VCaP (cell line): ENCODE measurements around the gene LPGAT1.
"Not testable (repeated sequence)": the region's sequence is repeated elsewhere in the genome, so short reads cannot be mapped to it uniquely, and the experiment has no call there.

Experiments
- H3K27ac ChIP-seq: fragments of 450-650 bp; 2 replicates; pipeline ENCODE4 v1.5.1; 2017
- CTCF ChIP-seq: fragments of 450-650 bp; conservative IDR thresholded peaks from 2 replicates; pipeline ENCODE4 v1.5.1; 2017; ENCODE audit warnings: mild to moderate bottlenecking, moderate library complexity

The LPGAT1 gene

GRCh38 chr1:211830328-211831142, at the start of gene LPGAT1:
TSS of gene LPGAT1 (minus strand) at chr1:211830763. CDS start at chr1:211829296, 1,467 bp downstream.
- peak within 1 kb of the TSS; percentile 78 for H3K27ac ChIP-seq
- TF ChIP-seq CTCF: peak; percentile 82

- H3K27ac ChIP-seq: no peak overlapping the region
- TF ChIP-seq CTCF: no peak
Measured at GRCh38 chr1:211879475-211879874, 48.9 kb upstream of the LPGAT1 start.

- no peak for TF ChIP-seq CTCF
- no peak overlapping the region for H3K27ac ChIP-seq
Measured at GRCh38 chr1:211876851-211877590, 46.5 kb upstream of the LPGAT1 start.

- TF ChIP-seq CTCF: no peak
- no peak overlapping the region for H3K27ac ChIP-seq
Measured at GRCh38 chr1:211875541-211875940, 45.0 kb upstream of the LPGAT1 start.

- no peak for TF ChIP-seq CTCF
- no peak overlapping the region for H3K27ac ChIP-seq
Measured at GRCh38 chr1:211874521-211875347, 44.2 kb upstream of the LPGAT1 start.

GRCh38 chr1:211873731-211874130, 43.2 kb upstream of the LPGAT1 start:
- H3K27ac ChIP-seq: not testable (repeated sequence)

- no peak overlapping the region for H3K27ac ChIP-seq
- TF ChIP-seq CTCF: no peak
Measured at GRCh38 chr1:211870156-211870555, 39.6 kb upstream of the LPGAT1 start.
